GM19468 (cell line): ENCODE measurements around the gene DTNB.
"Not testable (repeated sequence)": the region's sequence is repeated elsewhere in the genome, so short reads cannot be mapped to it uniquely, and the experiment has no call there.

Experiments
- ATAC-seq: cut with Tn5 transposase; IDR thresholded peaks from one replicate; pipeline ENCODE4 v1.9.1; 2021; ENCODE audit warnings: mild to moderate bottlenecking, moderate library complexity, moderate number of reproducible peaks; ENCODE audit not compliant: unreplicated experiment; ENCODE audit errors: extremely low read depth

The DTNB gene

DNA sequence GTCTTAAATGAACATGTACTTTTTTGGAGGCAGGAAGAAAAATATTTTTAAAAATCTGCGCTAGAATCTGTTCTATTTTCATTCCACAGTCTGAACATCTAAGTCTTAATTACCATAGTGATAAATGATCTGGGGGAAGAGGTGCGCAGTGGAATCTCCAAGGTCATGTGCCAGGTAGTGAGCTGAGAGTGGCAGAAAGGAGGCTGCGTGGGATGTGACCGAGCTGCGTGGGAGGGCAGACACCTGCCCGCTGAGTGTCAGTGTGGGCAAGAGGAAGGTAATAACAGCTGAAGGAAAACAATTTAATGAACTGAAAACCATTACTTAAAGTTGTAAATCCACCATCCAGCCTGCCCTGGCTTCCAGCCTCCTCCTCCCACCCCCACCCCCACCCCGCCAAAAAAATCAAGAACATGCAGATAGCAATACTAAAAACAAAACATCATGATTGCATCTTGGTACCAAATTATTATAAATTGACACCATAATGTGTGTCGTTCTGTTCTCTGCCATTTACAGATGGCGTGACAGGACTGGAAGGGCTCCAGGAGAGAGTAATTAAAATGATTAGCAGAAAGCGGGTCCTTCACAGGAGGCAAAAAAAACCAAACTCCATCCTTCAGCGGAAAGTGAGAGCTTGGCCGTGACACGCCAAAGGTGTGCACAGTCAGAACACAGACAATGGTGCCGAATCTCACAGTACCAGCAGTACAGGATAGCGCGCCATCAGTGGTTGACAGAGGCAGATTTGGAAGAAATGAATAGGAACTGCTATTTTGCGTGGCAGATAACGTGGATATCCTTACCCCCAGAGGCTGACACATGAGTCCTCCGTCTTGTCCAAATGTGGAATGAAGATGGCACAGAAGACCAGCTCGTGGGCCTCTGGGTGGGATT is 11.4 kb upstream of the DTNB start:
- ATAC-seq: no peak

- no peak for ATAC-seq
Measured at GRCh38 chr2:25682082-25682481, 8.7 kb upstream of the DTNB start.

DNA sequence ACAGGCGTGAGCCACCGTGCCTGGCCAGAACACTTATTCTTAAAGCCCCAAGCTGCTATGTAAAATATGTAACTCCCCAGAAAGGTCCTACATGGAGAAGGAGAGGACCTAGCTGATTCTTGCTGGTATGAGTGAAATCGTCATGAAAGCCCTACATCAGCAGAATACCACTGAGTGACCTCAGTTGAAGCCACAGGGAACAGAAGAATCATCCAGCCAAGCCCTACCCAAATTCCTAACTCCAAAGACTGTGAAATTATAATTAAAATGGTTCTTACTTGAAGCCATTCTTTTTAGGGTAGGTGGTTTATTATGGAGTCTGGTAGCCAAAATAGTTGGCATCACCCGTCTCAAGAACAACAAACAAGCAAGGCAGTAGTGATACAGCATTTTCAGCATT is 4.5 kb upstream of the DTNB start:
- ATAC-seq: no peak

GRCh38 chr2:25674077-25674362 is 643 bp upstream of the DTNB start:
- ATAC-seq: no peak

DNA sequence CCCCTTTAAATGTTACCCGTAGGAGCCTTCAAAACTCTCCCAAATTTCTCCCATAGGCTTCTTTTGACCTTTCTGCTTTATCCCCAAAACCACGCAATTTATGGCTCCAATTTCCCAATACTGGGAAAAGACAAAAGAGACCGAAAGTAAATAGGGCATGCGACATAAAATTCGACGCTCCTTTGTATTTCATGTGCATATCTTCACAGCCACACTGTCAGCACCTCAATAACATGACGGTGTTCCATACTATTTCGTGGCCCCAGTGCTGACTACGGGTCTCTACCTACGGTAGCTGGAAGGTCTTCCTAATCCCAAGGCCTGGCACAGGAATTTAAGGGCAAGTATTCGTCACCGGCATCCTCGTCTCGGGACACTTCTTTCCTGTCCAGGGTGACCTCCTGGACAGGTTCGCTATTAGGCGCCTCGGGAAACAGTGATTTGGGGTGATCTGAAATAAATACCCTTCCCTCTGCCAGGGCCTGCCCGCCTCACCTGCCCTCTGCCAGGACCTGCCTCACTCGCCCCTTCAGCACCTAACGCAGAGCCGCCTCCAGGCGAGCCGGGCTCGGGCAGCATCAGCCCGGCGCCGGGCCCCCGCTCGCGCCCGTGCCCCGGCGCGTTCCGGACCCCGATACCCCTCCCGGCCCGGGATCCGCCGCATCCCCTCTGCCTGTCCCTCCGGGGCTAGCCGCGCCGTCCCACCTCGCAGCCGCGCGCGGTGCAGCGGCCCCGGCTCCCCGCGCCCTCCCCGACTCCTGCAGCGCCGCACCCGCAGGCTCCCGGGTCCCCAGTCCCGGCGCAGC is 680 bp downstream of the DTNB start:
- ATAC-seq: peak; percentile 15

DNA sequence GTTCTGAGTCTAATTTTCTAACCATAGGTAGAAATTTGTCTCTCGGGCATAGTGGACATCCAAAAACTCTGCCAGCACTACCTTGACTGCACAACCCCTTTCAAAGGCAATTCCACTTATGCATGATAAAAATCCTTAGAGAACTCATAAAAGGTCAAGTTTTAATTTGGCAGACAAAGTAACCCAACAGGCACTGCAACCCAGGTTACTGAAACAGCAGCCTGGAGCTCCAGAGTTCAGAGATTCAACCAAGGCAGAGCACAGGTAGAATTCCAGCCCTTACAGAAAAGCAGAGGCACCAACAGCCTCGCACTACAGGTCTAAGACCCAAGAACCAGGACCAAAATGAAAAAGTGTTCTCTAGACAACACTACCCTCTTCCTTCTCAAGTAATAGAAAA is 1.8 kb downstream of the DTNB start:
- no peak for ATAC-seq

DNA sequence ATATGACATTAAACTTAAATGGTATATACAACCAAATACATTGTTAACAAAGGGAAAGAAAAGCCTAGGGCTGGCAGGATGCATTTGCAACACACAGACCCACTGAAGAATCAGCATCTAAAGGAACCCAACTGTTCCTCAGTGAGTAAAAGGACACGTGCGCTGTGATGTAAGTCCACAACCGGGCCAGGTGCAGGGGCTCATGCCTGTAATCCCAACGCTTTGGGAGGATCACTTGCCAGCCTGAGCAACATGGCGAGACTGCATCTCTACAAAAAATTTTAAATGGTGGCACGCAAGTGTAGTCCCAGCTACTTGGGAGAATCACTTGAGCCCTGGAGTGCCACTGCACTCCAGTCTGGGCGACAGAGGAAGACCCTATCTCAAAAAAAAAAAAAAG is 3.9 kb downstream of the DTNB start:
- no peak for ATAC-seq

DNA sequence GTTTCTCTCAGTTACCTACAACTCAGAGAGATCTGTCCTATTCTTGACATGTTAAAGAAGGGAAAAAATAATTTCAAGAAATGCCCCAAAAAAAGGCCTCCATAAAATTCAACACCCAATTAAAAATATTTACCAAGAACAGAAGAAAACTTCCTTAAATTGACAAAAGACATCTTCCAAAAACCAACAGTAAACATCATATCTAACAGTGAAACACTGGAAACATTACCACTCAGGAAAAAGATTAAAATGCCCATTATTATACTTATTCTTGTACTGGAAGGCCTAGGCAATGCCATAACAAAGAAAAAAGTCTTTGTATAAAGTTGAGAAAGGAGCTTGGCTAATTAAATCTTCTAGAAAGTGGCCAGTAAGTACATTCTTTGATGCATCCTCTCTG is 7.2 kb downstream of the DTNB start:
- no peak for ATAC-seq

GRCh38 chr2:25665429-25665828 is 7.9 kb downstream of the DTNB start:
- ATAC-seq: not testable (repeated sequence)

- ATAC-seq: no peak
Measured at GRCh38 chr2:25664965-25665307, 8.4 kb downstream of the DTNB start.

GRCh38 chr2:25664183-25664964 is 9.0 kb downstream of the DTNB start:
- no peak for ATAC-seq

DNA sequence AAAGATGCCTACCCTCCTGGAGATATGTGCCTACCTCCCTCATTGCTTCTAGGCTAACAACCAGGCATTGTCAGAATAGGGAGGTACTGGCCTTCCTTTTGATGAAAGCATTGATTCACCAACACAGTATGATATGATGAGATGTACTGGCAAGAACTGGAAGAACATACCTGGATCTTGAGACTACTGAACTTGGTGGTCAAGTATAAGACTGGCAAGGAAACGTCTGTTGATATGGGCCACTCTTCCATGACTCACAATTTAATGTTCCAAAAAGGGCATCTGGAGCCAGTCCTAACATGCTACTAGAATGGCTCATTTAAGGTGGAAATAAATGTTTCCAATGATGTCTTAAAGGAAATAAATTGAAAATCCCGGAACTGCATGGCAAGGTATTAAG is 18.1 kb downstream of the DTNB start:
- no peak for ATAC-seq

DNA sequence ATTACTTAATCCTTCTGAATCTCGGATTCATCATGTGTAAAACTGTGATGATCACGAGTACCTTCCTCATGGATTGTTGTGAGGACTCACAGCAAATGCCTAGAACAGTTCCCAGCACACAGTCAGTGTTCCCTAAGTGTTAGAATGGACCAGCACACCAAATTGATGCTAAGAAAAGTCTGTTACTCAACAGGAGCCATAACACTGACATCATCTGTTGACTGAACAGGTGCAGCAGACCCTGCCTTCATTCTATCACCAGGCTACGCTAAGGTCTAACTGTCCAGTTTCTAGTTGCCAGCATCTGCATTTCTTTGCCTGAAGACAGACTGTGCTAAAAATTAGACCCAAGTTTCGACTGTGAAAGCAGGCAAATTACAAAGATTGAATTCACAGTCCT is 18.6 kb downstream of the DTNB start:
- ATAC-seq: no peak

GRCh38 chr2:25651782-25652455 is 21.5 kb downstream of the DTNB start:
- ATAC-seq: no peak

- no peak for ATAC-seq
Measured at GRCh38 chr2:25651066-25651465, 22.3 kb downstream of the DTNB start.

DNA sequence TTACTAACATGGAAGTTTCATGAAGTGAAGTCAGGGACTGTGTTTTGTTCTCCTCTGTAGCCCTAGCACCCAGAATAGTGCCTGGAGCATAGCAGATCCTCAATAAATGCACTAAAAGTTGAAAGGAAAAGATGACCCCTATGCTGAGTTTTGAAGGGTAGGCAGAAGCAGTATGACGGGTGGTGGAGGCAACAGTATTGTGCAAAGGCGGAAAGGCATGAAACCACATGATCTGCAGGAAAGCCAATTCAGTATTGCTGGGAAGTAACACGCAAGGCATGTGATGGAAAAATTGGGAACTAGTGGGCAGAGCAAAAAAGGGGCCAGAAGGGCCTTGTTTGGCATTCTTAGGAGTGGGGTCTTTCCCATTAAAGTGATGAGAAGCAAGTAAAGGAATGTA is 23.1 kb downstream of the DTNB start:
- no peak for ATAC-seq

- ATAC-seq: no peak
Measured at GRCh38 chr2:25649786-25650185, 23.6 kb downstream of the DTNB start.

GRCh38 chr2:25642298-25642697 is 31.1 kb downstream of the DTNB start:
- no peak for ATAC-seq

GRCh38 chr2:25639696-25640095 is 33.7 kb downstream of the DTNB start:
- ATAC-seq: no peak

GRCh38 chr2:25639131-25639530 is 34.2 kb downstream of the DTNB start:
- no peak for ATAC-seq
